ENCODE data around the gene BOC.

Gene BOC

GRCh38 chr3:113261626-113262303 is 50.4 kb downstream of the BOC start:
- H3K27ac ChIP-seq = peak overlapping the region; percentile 37
- no peak for TF ChIP-seq CTCF (conservative IDR thresholded peaks at IDR 0.05)

GRCh38 chr3:113262304-113262665 is 50.9 kb downstream of the BOC start:
- no peak for TF ChIP-seq CTCF (conservative IDR thresholded peaks at IDR 0.05)
- H3K27ac ChIP-seq = peak overlapping the region; percentile 37; the same call in 1 of the 2 replicates

- no peak overlapping the region for H3K27ac ChIP-seq
- TF ChIP-seq CTCF (conservative IDR thresholded peaks at IDR 0.05) = no peak
Observed at GRCh38 chr3:113263020-113263419, 51.7 kb downstream of the BOC start.

- no peak for TF ChIP-seq CTCF (conservative IDR thresholded peaks at IDR 0.05)
- no peak overlapping the region for H3K27ac ChIP-seq
Observed at GRCh38 chr3:113263778-113264177, 52.4 kb downstream of the BOC start.

- no peak overlapping the region for H3K27ac ChIP-seq
- no peak for TF ChIP-seq CTCF (conservative IDR thresholded peaks at IDR 0.05)
Observed at GRCh38 chr3:113264283-113265131, 53.1 kb downstream of the BOC start.

- TF ChIP-seq CTCF (conservative IDR thresholded peaks at IDR 0.05) = no peak
- no peak overlapping the region for H3K27ac ChIP-seq
Observed at GRCh38 chr3:113265231-113265630, 53.9 kb downstream of the BOC start.

GRCh38 chr3:113266738-113267137 is 55.4 kb downstream of the BOC start:
- TF ChIP-seq CTCF (conservative IDR thresholded peaks at IDR 0.05) = no peak
- H3K27ac ChIP-seq = no peak overlapping the region
